Right atrium auricular region (tissue), 2 donors: Measurements from ENCODE around the gene CRIP2. TPM values are rescaled to one million over a fixed set of nuclear protein-coding genes. Genes with fewer than 3 reads are reported as not detected.

ENCODE experiments used
- DNase-seq: peaks from one replicate; pipeline ENCODE4 v3.0.0-alpha.2; 2019; ENCODE audit warnings: low spot score
- H3K27ac ChIP-seq, 2 donors: fragments of 200-600 bp; sonication (generic); 1 replicate in 1 of 2; 2 replicates in 1 of 2; pipeline ENCODE4 v1.5.1; 2016 to 2019
- H3K27me3 ChIP-seq, 2 donors: fragments of 200-600 bp; sonication (generic); one replicate each; pipeline versions ENCODE4 v1.5.1 to v1.6.0; 2017 to 2019
- H3K36me3 ChIP-seq: fragments of 200-600 bp; sonication (generic); one replicate; pipeline ENCODE4 v1.5.1; 2016
- H3K4me1 ChIP-seq, 2 donors: fragments of 200-600 bp; sonication (generic); one replicate each; pipeline versions ENCODE4 v1.5.1 to v1.6.0; 2017 to 2019
- H3K4me3 ChIP-seq, 2 donors: fragments of 200-600 bp; sonication (generic); 1 replicate in 1 of 2; 2 replicates in 1 of 2; pipeline ENCODE4 v1.5.1; 2017 to 2019; ENCODE audit warnings: mild to moderate bottlenecking in 1 of 2, moderate library complexity in 1 of 2
- H3K9me3 ChIP-seq, 2 donors: fragments of 200-600 bp; sonication (generic); one replicate each; pipeline ENCODE4 v1.5.1; 2019
- CTCF ChIP-seq, 2 donors: fragments of 200-600 bp; sonication (generic); IDR thresholded peaks; one replicate each; pipeline ENCODE4 v1.5.1; 2019; ENCODE audit warnings: antibody characterized with exemption in 2 of 2
- total RNA-seq, 2 donors: library from RNA; depleted of rRNA; stranded (reverse); fragments of >200 nt; gene quantifications; one replicate each; pipeline ENCODE4 v1.1.0, GENCODE V29; 2016

The CRIP2 gene
- total RNA-seq, 2 donors from 2014 or later = 831 to 1,272 TPM

GRCh38 chr14:105517096-105517495, 42.5 kb downstream of the CRIP2 start:
- Histone ChIP-seq H3K27ac (no peak overlapping the region), H3K4me1 (no peaks in the 10 kb centered on the region), H3K9me3 (no peaks in the 10 kb centered on the region), H3K27me3 (no peaks in the 10 kb centered on the region), H3K36me3 (no peaks in the 10 kb centered on the region), H3K4me3 (no peak overlapping the region)
- no peak for DNase-seq
- no peak for TF ChIP-seq CTCF (IDR thresholded peaks at IDR 0.05)

GRCh38 chr14:105519946-105520698, 45.5 kb downstream of the CRIP2 start:
- H3K27me3 ChIP-seq = no peaks in the 10 kb centered on the region
- H3K4me1 ChIP-seq = no peaks in the 10 kb centered on the region
- TF ChIP-seq CTCF (IDR thresholded peaks at IDR 0.05) = no peak

GRCh38 chr14:105525326-105525725, 50.7 kb downstream of the CRIP2 start:
- no peak for DNase-seq
- Histone ChIP-seq H3K4me3 (no peak overlapping the region), H3K9me3 (no peaks in the 10 kb centered on the region), H3K36me3 (no peaks in the 10 kb centered on the region), H3K27me3 (no peaks in the 10 kb centered on the region), H3K4me1 (peaks cover 0 to 43% of the 10 kb centered on the region in 2 donors), H3K27ac (no peak overlapping the region)
- TF ChIP-seq CTCF (IDR thresholded peaks at IDR 0.05) = no peak

More at GRCh38 chr14:105519946-105520698, 45.5 kb downstream of the CRIP2 start:
- H3K4me3 ChIP-seq = no peak overlapping the region
- no peaks in the 10 kb centered on the region for H3K9me3 ChIP-seq
- H3K36me3 ChIP-seq = no peaks in the 10 kb centered on the region
- DNase-seq = no peak
- no peak overlapping the region for H3K27ac ChIP-seq

GRCh38 chr14:105525861-105526775, 51.5 kb downstream of the CRIP2 start, which contains the start of gene TMEM121:
TSS of gene TMEM121 (plus strand) at chr14:105526583. CDS start at chr14:105528835, 2,252 bp downstream.
- H3K9me3 ChIP-seq = no peaks in the 10 kb centered on the region
- H3K36me3 ChIP-seq = no peaks in the 10 kb centered on the region
- DNase-seq = no peak
- peak within 1 kb of the TSS; percentile 43 to 57 for H3K27ac ChIP-seq
- peaks cover 0 to 43% of the 10 kb centered on the region in 2 donors for H3K4me1 ChIP-seq
- TF ChIP-seq CTCF (IDR thresholded peaks at IDR 0.05) = no peak
- no peaks in the 10 kb centered on the region for H3K27me3 ChIP-seq
- peak within 1 kb of the TSS; percentile 60 to 68 for H3K4me3 ChIP-seq

- Histone ChIP-seq H3K27ac (peak overlapping the region in 1 of 2 donors; percentile 57), H3K36me3 (no peaks in the 10 kb centered on the region), H3K4me3 (peak overlapping the region; percentile 60 to 68), H3K4me1 (peaks cover 0 to 43% of the 10 kb centered on the region in 2 donors), H3K9me3 (no peaks in the 10 kb centered on the region), H3K27me3 (no peaks in the 10 kb centered on the region)
- TF ChIP-seq CTCF (IDR thresholded peaks at IDR 0.05) = no peak
- DNase-seq = no peak
Observed at GRCh38 chr14:105526776-105527380, 52.3 kb downstream of the CRIP2 start.
